ENCODE results near the gene MRPS22.
"Not testable (repeated sequence)": the region's sequence is repeated elsewhere in the genome, so short reads cannot be mapped to it uniquely, and the experiment has no call there.

Gene MRPS22

GRCh38 chr3:139325551-139325950, 18.3 kb upstream of the MRPS22 start:
- Histone ChIP-seq H3K36me3 (ENCODE audit: insufficient read depth, low read length) (no peaks in the 10 kb centered on the region), H3K4me1 (ENCODE audit: insufficient read depth, low read length) (no peaks in the 10 kb centered on the region), H3K9ac (ENCODE audit: low read depth, low read length) (no peak overlapping the region), H3K27ac (ENCODE audit: low read depth, low read length) (no peak overlapping the region), H3K4me3 (ENCODE audit: low read length) (no peak overlapping the region), H3K27me3 (ENCODE audit: insufficient read depth, low read length) (peaks cover 29% of the 10 kb centered on the region), H3K9me3 (ENCODE audit: insufficient read depth, low read depth, low read length) (no peaks in the 10 kb centered on the region)
- WGBS = 92% methylated on average over 3 of the region's 3 CpGs

- Histone ChIP-seq H3K36me3 (ENCODE audit: insufficient read depth, low read length) (no peaks in the 10 kb centered on the region), H3K4me1 (ENCODE audit: insufficient read depth, low read length) (no peaks in the 10 kb centered on the region), H3K27me3 (ENCODE audit: insufficient read depth, low read length) (peaks cover 34% of the 10 kb centered on the region), H3K9ac (ENCODE audit: low read depth, low read length) (no peak overlapping the region), H3K9me3 (ENCODE audit: insufficient read depth, low read depth, low read length) (no peaks in the 10 kb centered on the region), H3K27ac (ENCODE audit: low read depth, low read length) (no peak overlapping the region), H3K4me3 (ENCODE audit: low read length) (no peak overlapping the region)
- WGBS = 91% methylated on average over 5 of the region's 5 CpGs
Observed at GRCh38 chr3:139326131-139326530, 17.7 kb upstream of the MRPS22 start.

GRCh38 chr3:139326707-139327106, 17.1 kb upstream of the MRPS22 start:
- WGBS = 84% methylated on average over 4 of the region's 4 CpGs
- Histone ChIP-seq H3K4me1 (ENCODE audit: insufficient read depth, low read length) (no peaks in the 10 kb centered on the region), H3K36me3 (ENCODE audit: insufficient read depth, low read length) (no peaks in the 10 kb centered on the region), H3K27ac (ENCODE audit: low read depth, low read length) (no peak overlapping the region), H3K9me3 (ENCODE audit: insufficient read depth, low read depth, low read length) (no peaks in the 10 kb centered on the region), H3K4me3 (ENCODE audit: low read length) (no peak overlapping the region), H3K27me3 (ENCODE audit: insufficient read depth, low read length) (peaks cover 39% of the 10 kb centered on the region), H3K9ac (ENCODE audit: low read depth, low read length) (no peak overlapping the region)

- Histone ChIP-seq H3K36me3 (ENCODE audit: insufficient read depth, low read length) (no peaks in the 10 kb centered on the region), H3K4me1 (ENCODE audit: insufficient read depth, low read length) (no peaks in the 10 kb centered on the region), H3K9me3 (ENCODE audit: insufficient read depth, low read depth, low read length) (no peaks in the 10 kb centered on the region), H3K9ac (ENCODE audit: low read depth, low read length) (no peak overlapping the region), H3K27ac (ENCODE audit: low read depth, low read length) (no peak overlapping the region), H3K4me3 (ENCODE audit: low read length) (no peak overlapping the region), H3K27me3 (ENCODE audit: insufficient read depth, low read length) (peaks cover 44% of the 10 kb centered on the region)
- WGBS = 95% methylated on average over 5 of the region's 5 CpGs
Observed at GRCh38 chr3:139327231-139327630, 16.6 kb upstream of the MRPS22 start.

- Histone ChIP-seq H3K27me3 (ENCODE audit: insufficient read depth, low read length) (peaks cover 50% of the 10 kb centered on the region), H3K36me3 (ENCODE audit: insufficient read depth, low read length) (no peaks in the 10 kb centered on the region), H3K4me1 (ENCODE audit: insufficient read depth, low read length) (no peaks in the 10 kb centered on the region), H3K9me3 (ENCODE audit: insufficient read depth, low read depth, low read length) (no peaks in the 10 kb centered on the region), H3K9ac (ENCODE audit: low read depth, low read length) (no peak overlapping the region), H3K4me3 (ENCODE audit: low read length) (no peak overlapping the region), H3K27ac (ENCODE audit: low read depth, low read length) (no peak overlapping the region)
- WGBS = 93% methylated on average over 8 of the region's 8 CpGs
Observed at GRCh38 chr3:139327861-139328260, 16.0 kb upstream of the MRPS22 start.

- Histone ChIP-seq H3K36me3 (ENCODE audit: insufficient read depth, low read length) (no peaks in the 10 kb centered on the region), H3K27me3 (ENCODE audit: insufficient read depth, low read length) (peaks cover 50% of the 10 kb centered on the region), H3K4me1 (ENCODE audit: insufficient read depth, low read length) (no peaks in the 10 kb centered on the region), H3K9me3 (ENCODE audit: insufficient read depth, low read depth, low read length) (no peaks in the 10 kb centered on the region), H3K9ac (ENCODE audit: low read depth, low read length) (no peak overlapping the region), H3K27ac (ENCODE audit: low read depth, low read length) (no peak overlapping the region), H3K4me3 (ENCODE audit: low read length) (no peak overlapping the region)
- WGBS = 94% methylated on average over 4 of the region's 4 CpGs
Observed at GRCh38 chr3:139328356-139328755, 15.5 kb upstream of the MRPS22 start.

GRCh38 chr3:139329364-139329850, 14.4 kb upstream of the MRPS22 start:
- H3K9me3 ChIP-seq (ENCODE audit: insufficient read depth, low read depth, low read length) = no peaks in the 10 kb centered on the region
- peak overlapping the region; percentile 43 for H3K4me3 ChIP-seq (ENCODE audit: low read length)
- peaks cover 50% of the 10 kb centered on the region for H3K27me3 ChIP-seq (ENCODE audit: insufficient read depth, low read length)
- H3K27ac ChIP-seq (ENCODE audit: low read depth, low read length) = no peak overlapping the region
- H3K4me1 ChIP-seq (ENCODE audit: insufficient read depth, low read length) = no peaks in the 10 kb centered on the region
- 12% methylated on average over 25 of the region's 25 CpGs for WGBS
- no peak overlapping the region for H3K9ac ChIP-seq (ENCODE audit: low read depth, low read length)
- H3K36me3 ChIP-seq (ENCODE audit: insufficient read depth, low read length) = no peaks in the 10 kb centered on the region

GRCh38 chr3:139332092-139332491, 11.7 kb upstream of the MRPS22 start:
- Histone ChIP-seq H3K4me3 (ENCODE audit: low read length) (no peak overlapping the region), H3K27me3 (ENCODE audit: insufficient read depth, low read length) (peaks cover 50% of the 10 kb centered on the region), H3K4me1 (ENCODE audit: insufficient read depth, low read length) (no peaks in the 10 kb centered on the region), H3K9me3 (ENCODE audit: insufficient read depth, low read depth, low read length) (no peaks in the 10 kb centered on the region), H3K36me3 (ENCODE audit: insufficient read depth, low read length) (no peaks in the 10 kb centered on the region), H3K9ac (ENCODE audit: low read depth, low read length) (no peak overlapping the region), H3K27ac (ENCODE audit: low read depth, low read length) (no peak overlapping the region)
- 73% methylated on average over 2 of the region's 2 CpGs for WGBS

- peaks cover 49% of the 10 kb centered on the region for H3K27me3 ChIP-seq (ENCODE audit: insufficient read depth, low read length)
- H3K9ac ChIP-seq (ENCODE audit: low read depth, low read length); H3K36me3 ChIP-seq (ENCODE audit: insufficient read depth, low read length); H3K27ac ChIP-seq (ENCODE audit: low read depth, low read length); H3K4me1 ChIP-seq (ENCODE audit: insufficient read depth, low read length); H3K4me3 ChIP-seq (ENCODE audit: low read length); H3K9me3 ChIP-seq (ENCODE audit: insufficient read depth, low read depth, low read length): not testable (repeated sequence)
- no CpG with 5 or more reads among the region's 1 CpG for WGBS
Observed at GRCh38 chr3:139334675-139335074, 9.1 kb upstream of the MRPS22 start.

GRCh38 chr3:139338405-139338804, 5.4 kb upstream of the MRPS22 start:
- no peaks in the 10 kb centered on the region for H3K9me3 ChIP-seq (ENCODE audit: insufficient read depth, low read depth, low read length)
- H3K4me1 ChIP-seq (ENCODE audit: insufficient read depth, low read length) = no peaks in the 10 kb centered on the region
- H3K4me3 ChIP-seq (ENCODE audit: low read length) = no peak overlapping the region
- peaks cover 53% of the 10 kb centered on the region for H3K27me3 ChIP-seq (ENCODE audit: insufficient read depth, low read length)
- no peak overlapping the region for H3K27ac ChIP-seq (ENCODE audit: low read depth, low read length)
- no peaks in the 10 kb centered on the region for H3K36me3 ChIP-seq (ENCODE audit: insufficient read depth, low read length)
- 91% methylated on average over 4 of the region's 4 CpGs for WGBS
- H3K9ac ChIP-seq (ENCODE audit: low read depth, low read length) = no peak overlapping the region

- Histone ChIP-seq H3K9ac (ENCODE audit: low read depth, low read length) (no peak overlapping the region), H3K4me1 (ENCODE audit: insufficient read depth, low read length) (no peaks in the 10 kb centered on the region), H3K9me3 (ENCODE audit: insufficient read depth, low read depth, low read length) (no peaks in the 10 kb centered on the region), H3K36me3 (ENCODE audit: insufficient read depth, low read length) (no peaks in the 10 kb centered on the region), H3K27ac (ENCODE audit: low read depth, low read length) (no peak overlapping the region), H3K27me3 (ENCODE audit: insufficient read depth, low read length) (peaks cover 53% of the 10 kb centered on the region), H3K4me3 (ENCODE audit: low read length) (no peak overlapping the region)
- 77% methylated on average over 4 of the region's 4 CpGs for WGBS
Observed at GRCh38 chr3:139339219-139339906, 4.5 kb upstream of the MRPS22 start.

- Histone ChIP-seq H3K27me3 (ENCODE audit: insufficient read depth, low read length) (peaks cover 53% of the 10 kb centered on the region), H3K9ac (ENCODE audit: low read depth, low read length) (no peak overlapping the region), H3K4me3 (ENCODE audit: low read length) (no peak overlapping the region), H3K4me1 (ENCODE audit: insufficient read depth, low read length) (peaks cover 5% of the 10 kb centered on the region; the same call in 1 of the 2 replicates), H3K36me3 (ENCODE audit: insufficient read depth, low read length) (no peaks in the 10 kb centered on the region), H3K9me3 (ENCODE audit: insufficient read depth, low read depth, low read length) (no peaks in the 10 kb centered on the region), H3K27ac (ENCODE audit: low read depth, low read length) (no peak overlapping the region)
Observed at GRCh38 chr3:139340784-139341183, 3.0 kb upstream of the MRPS22 start.
